ENCODE results near the gene SLC2A6.

Gene SLC2A6

DNA sequence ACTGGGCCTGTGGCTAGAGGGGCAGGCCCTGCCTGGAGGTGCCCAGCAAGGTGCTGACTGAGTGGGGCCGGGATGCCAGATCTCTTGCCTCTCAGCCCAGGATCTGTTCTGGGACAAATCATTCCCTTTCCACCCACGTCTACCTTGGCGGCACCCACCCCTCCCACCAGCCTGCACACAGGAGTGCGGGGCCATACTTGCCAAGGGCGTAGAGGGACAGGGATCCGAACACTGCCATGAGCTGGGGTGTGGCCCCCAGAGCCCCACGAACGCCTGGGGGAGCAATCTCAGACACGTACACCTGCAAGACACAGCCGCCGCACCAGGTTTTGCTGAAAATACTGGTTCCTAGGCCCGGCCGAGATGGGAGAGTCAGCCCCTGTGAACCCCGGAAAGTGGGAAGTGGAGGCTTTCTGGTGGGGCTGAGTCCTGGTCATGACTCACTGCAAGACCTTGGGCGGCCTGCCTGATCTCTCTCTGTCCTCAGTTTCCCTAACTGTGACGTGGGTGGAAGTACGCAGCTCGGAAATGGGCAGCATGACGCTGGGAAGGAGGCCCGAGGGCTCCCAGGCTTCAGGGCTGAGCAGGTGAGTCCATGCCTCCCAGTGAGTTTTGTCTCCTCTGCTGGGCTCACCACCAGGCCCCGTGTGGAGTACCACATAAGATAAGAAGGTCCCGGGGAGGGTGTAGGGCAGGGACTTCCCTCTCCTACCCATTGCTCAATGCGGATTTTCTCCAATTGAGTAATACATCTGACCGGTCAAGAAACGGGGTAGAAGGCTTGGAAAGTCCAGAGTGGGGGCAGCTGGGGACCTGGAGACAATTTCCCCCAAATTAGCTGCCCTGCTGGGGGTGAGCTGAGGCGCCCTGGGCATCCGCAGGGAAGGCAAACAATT lies 2.6 kb downstream of the SLC2A6 start:
- no peak for FAIRE-seq

DNA sequence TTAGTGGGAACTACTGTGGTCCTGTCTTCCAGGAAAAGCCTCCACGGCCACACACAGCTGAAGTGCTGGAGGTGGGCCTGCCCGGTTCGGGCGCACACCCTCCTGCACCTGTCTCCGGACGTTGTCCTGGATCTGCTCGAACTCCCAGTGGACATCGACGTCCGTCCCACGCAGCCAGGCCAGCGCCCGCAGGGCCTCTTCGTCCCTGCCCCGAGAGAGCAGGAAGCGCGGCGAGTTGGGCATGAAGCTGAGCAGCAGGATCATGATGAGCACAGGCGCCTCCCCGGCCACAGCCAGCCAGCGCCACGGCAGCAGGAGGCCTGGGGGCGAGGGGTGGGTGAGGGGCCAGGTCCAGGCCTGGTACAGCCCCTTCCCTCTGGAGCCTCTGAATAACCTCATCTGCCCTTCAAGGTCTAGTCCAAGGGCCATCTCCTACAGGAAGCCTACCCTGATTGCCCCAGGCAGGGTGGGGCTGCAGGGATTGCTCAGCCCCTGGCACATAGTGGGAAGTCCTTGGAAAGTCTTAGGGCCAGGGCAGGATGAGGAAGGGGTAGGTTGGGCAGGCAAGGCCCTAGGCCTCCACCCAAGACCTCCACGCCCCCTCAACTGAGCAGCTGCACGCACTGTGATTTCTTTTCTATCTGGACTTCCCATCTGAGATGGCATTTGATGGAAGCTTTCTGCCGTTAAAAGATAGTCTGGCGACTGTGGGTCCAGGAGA lies 3.4 kb downstream of the SLC2A6 start:
- FAIRE-seq, result no peak

DNA sequence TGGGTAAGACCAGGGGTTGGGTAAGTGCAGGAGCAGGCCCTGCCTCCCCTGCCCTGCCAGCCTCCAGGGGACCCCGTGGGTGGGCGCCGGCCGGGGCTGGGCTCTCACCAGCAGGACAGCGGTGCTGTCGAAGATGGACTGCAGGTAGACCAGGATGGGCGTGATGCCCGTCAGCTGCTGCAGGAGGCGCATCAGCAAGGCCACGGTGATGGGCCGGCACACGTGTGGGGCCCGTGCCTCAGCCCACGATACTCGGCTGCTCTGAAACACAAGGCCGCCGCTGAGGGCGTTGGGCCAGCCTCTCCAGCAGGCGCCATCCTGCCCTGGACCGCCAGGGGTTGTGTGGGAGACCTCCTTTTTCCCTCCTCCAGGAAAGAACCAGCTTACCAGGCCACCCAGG lies 4.0 kb downstream of the SLC2A6 start:
- FAIRE-seq, result no peak

DNA sequence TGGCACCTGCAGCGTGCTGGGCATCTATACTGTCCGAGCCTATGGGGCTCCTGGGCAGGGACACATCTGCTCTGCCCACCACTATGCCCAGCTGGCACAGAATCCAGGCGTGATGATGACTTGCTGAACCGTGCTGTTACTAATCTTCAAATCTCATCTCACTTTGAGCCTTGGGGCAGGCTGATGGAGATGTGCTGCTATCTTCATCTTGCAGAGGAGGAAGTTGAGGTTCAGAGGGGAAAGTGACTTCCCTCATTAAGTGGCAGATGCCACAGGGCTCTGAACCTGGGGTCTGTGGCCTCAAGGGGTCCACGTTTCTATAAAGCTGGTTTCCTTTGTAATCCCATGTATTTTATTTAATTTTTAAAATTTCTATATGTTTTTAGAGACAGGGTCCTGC lies 4.7 kb downstream of the SLC2A6 start:
- no peak for FAIRE-seq

DNA sequence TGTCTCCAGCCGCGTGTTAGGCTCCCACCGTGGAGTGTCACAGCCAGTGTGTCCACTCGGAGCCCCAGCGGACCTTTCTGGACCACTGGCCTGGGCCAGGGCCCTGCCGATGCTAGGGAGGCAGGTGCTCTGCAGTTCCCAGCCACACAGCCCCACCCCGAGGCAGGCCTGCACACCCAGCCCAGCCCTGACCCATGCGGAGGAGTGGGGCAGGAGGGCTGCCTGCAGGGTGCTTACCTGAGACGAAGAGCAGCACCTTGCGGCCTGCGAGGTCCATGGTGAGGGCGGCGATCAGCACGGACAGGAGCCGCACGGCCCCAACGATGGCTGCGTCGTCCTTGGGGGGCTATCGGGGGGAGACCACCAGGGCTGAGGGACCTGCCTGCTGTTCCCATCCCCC lies 5.2 kb downstream of the SLC2A6 start:
- FAIRE-seq, result no peak

DNA sequence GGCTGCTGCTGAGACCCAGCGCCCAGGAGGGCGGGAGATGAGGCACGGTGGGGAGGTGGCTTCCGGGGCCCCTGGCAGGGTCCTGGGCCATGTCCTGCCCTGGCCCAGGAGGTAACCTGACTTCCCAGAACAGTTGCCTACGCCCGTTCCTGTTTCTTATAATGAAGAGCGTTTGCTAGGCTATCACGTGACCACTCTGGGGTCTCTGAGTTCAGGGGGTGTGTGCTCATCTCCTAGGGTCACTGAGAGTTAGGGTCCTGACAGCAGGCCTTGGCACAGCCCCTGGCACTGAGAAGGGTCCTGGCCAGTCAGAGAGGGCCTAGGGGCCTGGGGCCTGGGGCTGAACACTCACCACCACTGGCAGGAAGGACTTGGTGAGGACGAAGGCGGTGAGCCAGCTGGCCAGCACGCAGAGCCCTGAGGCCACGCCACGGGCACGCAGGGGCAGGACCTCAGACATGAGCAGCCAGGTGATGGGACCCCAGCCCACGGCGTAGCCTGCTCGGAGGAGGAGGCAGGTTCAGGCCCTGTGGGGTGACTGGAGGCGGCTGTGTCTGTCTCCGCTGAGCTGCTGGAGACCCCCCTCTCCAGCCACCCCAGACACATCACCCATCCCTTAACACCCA lies 6.0 kb downstream of the SLC2A6 start:
- FAIRE-seq, result no peak

DNA sequence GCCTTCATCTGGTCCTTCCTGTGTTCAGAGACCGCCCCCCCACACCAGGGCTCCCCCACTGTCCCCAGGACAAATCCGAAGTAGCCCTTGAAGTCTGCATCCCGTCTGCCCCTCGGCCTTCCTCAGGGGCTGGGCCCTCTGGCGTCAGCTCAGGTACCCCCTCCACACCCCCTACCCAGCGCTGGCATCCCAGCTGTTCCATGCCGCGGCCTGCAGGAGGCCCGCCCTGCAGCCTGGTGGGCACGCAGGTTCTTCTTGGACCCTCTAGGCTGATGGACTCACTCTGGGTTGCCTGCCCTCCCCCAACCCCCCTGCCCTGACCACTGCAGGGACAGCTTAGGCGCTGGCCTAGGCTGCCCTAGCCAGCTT lies 6.6 kb downstream of the SLC2A6 start:
- FAIRE-seq, result no peak

DNA sequence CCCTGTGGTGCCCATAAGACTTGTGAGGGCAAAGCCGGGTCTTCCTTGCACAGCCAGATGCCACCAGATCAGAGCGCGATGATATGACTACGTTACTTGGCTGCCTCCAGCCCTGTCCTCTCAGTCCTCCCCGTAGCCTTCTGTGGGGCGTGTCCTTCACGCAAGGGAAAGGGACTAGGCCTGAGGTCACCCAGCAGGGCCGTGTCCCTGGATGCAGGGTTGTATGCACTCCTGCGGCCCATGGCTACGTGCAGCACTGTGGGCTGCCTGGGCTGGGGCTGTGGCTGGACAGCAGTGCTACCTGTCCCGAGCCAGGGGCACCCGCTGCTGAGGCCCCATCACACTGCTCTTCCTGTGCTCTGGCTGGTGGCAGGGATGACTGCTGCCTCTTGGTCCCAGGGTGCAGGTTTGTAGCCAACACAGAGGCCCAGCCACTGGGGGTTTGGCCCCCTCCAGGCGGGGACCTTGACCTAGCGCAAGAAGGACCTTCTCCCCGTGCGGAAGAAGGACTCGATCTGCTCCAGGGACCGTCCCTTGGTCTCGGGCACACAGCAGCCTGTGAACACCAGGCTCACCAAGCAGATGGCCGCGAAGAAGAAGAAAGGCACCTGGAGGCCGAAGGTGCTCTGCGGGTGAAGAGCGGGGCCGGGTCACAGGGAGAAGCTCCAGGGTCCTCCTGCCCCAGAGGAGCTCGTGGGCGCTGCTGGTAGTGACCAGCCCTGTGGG lies 7.2 kb downstream of the SLC2A6 start:
- FAIRE-seq, result no peak

DNA sequence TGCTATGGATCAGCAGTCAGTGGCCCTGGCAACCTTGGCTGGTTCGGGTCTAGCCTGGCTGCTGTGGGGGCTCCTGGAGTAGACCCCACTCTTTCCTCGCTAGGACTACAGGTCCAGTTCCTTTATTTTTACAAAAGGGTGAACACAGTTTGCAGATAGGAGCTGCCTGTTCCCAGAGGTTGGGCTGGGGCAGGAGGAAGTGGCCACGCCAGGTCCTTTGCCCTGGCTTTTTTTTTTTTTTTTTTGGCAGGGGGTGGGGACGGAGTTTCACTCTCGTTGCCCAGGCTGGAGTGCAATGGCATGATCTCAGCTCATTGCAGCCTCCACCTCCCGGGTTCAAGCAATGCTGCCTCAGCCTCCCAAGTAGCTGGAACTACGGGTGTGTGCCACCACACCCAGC lies 7.9 kb downstream of the SLC2A6 start:
- FAIRE-seq, result no peak

DNA sequence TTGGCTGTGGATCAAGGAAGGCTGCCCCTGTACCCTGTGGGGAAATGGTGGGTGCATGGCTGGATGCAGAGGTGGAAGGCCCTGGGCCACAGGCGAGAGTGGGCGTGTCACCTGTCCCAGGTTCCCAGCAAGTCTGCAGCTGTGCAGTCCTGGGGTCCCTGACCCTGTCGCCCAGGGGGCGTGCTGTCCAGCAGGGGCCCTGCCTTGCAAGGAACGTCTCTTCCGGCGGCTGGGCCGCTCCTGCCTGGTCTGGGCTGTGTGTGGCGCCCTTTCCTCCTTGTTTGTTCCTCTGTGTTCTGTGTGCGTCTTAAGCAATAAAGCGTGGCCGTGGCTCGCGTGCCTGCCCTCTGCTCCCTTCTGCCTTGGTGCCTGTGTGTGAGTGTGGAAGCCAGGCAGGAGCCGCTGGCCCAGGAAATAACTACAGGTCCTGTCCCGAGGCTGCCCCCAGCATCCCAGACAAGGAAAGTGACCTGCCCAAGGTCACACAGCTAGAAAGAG lies 8.4 kb downstream of the SLC2A6 start:
- no peak for FAIRE-seq

DNA sequence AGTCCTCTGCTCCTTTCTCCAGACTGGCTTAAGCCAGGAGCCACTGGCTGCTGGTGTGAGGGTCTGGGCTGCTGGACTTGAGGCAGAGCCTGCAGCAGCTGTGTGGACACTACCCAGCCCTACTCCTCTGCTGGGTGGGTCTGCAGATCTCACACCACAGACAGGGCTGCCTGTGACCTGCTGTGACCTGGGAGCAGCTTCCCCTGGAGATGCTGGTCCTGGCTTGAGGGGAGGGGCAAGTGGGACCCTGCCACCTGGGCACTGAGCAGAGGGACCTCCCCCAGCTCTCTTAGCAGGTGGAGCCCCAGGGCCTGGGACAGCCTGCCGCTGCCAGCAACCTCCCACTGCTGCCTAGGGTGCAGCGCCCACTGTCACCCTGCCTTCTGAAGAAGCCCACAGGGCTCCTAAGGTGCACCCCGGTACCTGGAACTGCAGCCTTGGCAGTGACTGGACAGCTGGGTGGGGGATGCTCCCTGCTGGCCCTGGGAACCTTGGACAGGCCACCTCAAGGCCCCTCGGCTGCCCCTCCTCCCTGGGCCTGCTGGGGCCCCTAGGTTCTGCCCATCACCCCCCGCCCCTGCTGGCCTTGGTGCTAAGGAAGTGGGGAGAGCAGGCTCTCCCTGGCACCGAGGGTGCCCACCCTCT lies 10.0 kb downstream of the SLC2A6 start:
- FAIRE-seq, result no peak

DNA sequence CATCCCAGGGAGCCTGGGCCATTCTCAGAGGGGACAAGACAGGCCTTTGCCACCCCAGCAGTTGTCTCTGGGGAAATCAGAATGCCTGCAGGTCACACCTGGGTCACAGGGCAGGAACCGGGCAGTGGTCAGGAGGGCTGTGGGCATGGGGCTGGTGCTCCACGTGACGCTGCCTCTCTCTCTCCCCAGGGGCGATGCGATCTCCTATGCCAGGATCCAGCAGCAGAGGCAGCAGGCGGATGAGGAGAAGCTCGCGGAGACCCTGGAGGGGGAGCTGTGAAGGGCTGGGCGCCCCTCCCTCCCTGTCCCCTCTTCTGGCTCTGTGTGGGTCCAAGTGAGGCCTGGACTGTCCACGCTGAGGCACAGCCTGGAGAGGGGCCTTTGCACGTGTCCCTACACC lies 10.5 kb downstream of the SLC2A6 start:
- no peak for FAIRE-seq

DNA sequence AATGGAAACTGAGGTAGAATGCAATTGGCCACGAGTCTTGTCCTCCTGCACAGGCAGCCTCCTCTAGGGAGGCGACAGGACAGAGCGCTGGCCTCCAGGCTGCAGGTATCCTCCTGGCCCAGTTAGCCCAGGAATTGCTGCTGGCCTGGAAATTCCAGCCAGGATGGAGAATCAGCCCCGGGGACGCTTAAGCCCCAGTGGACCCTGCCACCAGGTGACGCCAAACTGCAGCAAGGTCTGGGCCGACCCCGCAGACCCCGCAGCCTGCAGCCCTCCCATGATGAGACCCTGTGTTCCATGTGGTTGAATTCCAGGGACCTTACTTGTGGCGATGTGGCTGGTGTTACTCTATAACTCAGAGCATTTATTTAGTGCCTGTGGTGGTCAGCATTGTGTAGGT lies 11.8 kb downstream of the SLC2A6 start:
- no peak for FAIRE-seq

DNA sequence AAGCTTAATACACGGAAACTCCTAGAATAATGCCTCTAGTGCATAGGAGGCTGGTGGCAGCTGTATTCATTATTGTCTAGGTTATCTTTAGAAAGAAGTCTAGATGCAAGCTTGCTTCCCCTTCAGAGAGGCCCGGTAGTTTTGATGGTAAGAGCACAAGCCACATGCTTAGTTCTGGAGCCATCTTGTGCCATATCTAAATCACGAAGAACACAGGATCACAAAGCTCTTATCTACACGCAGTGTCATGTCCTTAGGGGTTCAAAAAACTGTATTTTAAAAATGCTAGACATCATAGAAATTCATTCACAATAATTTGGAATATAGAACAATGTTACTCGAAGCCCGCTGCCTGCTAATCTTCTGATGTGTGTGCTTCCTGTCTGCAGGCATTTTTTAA lies 12.9 kb downstream of the SLC2A6 start:
- FAIRE-seq, result no peak

DNA sequence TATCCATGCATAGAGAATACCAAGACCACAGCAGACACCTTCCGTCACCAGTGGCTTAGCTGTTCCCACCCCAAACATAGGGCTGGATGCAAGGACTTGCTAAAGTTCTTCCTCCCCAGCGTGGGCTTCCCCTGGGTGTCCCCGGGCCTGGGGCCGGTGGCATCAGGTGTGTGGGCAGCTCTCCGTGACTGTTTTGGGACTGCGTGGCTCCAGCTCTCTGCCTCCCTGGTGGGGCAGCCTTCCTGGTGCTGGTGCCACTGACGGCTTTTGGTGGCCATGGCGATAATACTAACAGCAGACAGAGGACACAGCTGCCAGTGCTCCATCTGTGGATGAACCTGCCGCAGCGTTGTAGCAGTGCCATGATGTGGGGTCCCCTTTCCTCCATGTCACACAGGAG lies 14.3 kb downstream of the SLC2A6 start:
- no peak for FAIRE-seq

DNA sequence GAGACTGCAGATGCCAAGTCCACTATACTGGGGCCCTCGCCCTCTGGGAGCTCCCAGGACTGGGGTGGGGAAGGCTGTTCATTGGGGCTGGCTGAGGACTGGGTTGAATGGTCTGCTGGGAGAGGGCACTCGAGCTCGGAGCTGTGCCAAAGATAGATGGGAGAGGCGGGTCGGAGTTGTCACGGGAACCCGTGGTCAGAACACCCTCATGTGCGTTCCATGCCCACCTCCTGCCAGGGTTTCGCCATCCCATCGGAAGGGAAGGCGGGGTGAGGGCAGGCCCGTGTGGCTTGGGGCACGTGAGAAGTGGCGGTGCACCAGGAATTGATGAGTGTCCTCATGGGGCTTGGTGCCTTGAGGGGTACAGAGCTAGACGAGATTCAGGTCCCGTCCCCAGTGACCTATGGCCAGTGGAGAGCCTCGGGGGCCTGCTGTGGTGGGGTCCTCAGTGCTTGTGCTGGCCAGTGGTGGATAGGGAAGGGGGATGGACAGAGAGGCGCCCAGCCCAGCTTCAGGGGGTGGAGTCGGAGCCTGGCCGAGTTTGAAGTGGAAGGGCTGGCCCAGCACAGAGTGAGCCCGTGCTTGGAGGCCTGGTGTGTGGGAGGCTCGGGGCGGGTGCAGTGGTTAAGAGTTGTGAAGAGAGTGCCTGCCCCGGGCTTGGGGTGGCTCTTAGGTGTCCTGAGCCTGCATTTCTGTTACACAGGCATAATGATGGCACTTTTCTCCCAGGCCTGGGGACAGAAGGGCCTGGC lies 14.9 kb downstream of the SLC2A6 start:
- no peak for FAIRE-seq

DNA sequence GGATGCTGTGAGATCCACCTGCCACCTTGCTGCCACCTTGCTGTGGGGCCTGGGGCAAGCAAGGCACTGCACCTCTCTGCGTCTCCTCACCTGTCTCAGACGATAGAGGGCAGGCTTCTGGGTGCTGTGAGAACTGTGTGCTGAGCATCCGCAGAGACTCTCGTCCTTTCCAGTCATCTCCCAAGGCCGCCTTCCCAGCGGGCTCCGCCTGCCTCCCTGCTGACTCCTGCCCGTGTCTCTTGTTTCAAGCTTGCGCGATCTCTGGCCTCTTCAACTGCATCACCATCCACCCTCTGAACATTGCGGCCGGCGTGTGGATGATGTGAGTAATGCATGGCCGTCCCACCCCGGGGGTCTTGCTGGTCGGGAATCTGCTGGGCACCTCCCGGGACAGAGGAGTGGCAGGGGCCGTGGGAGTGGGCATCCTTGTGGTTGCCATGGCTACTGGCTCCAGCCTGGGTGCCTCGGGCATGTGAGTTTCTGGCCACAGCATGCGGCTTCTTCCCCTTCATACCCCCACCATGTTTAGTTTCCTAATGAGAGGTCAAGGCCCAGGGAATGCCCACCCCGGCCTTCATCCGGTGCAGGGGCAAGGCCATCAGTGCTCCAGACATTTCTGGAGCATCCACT lies 15.6 kb downstream of the SLC2A6 start:
- FAIRE-seq, result no peak

DNA sequence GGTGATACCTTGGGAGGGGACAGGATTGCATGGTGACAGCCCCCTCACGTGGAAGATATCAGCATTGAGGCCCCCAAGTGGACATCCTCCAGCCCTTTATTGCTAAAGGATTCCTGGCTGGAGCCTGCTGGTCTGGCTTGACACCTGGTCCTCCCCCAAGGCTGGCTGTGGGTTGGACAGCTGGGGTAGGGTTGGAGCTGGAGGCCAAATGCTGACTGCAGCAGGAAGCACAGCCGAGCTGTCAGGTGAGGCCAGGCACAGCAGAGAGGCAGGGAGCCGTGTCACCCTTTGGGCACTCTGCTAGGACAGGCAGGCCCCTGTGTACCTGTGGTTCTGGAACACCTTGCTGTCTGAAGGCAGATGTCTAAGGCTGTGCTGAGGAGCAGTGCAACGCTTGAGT lies 16.9 kb downstream of the SLC2A6 start:
- no peak for FAIRE-seq

DNA sequence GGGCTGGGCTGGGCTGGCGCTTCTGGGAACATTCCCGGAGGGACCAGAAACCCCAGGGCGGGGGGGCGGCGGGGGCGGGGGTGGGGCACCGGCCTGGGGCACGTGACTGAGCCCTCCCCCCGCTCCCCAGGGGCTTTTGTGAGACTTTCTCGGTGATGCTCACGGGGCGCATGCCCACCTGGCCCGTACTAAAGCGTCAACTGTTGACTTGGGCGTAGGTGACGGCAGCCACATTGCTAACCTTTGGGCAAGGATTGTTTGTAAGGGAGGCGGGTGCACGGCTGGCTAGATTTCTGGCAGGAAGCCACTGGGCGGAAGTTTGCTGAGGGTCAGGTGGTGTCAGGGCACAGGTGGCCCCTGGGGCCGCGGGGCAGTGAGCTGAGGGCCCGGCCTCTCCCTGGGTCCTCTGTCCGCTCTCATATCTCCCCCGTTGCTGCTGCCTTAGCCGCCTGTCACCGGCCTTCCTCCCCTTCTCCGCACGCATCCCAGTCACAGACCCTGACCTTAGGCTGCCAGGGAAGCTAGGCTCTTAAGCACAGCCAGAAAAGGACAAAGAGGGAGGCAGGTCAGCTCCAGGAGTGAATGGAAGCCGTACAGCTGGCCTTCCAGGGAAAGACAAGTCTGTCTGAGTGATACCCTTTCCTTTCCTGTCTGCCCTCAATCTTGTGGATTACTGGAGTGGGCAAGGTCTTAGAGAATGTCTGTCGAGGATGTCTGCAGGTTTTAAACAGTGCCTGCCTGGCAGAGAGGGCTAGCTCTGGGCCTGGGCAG lies 18.3 kb downstream of the SLC2A6 start:
- FAIRE-seq, result no peak

Data from TTC549 (cell line).